ENCODE data around the gene HAPSTR1.

GRCh38 chr16:9081158-9081557 is 10.3 kb upstream of the HAPSTR1 start:
- no peak for TF ChIP-seq POLR2A (IDR thresholded peaks at IDR 0.05)
- TF ChIP-seq, protein P1, sequence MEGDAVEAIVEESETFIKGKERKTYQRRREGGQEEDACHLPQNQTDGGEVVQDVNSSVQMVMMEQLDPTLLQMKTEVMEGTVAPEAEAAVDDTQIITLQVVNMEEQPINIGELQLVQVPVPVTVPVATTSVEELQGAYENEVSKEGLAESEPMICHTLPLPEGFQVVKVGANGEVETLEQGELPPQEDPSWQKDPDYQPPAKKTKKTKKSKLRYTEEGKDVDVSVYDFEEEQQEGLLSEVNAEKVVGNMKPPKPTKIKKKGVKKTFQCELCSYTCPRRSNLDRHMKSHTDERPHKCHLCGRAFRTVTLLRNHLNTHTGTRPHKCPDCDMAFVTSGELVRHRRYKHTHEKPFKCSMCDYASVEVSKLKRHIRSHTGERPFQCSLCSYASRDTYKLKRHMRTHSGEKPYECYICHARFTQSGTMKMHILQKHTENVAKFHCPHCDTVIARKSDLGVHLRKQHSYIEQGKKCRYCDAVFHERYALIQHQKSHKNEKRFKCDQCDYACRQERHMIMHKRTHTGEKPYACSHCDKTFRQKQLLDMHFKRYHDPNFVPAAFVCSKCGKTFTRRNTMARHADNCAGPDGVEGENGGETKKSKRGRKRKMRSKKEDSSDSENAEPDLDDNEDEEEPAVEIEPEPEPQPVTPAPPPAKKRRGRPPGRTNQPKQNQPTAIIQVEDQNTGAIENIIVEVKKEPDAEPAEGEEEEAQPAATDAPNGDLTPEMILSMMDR (IDR thresholded peaks at IDR 0.05): no peak
